OCI-LY3 (cell line): ENCODE data around the gene SCN1A.

ENCODE experiments used
- H2AFZ ChIP-seq: fragments of 200-600, 300-600 bp; shearing (Covaris generic); 2 replicates; pipeline ENCODE4 v1.6.0; 2014; ENCODE audit warnings: antibody characterized with exemption, low read depth, low read length
- H3K27ac ChIP-seq: fragments of 200-600, 300-600 bp; sonication (generic); 2 replicates; pipeline ENCODE4 v1.5.1; 2014; ENCODE audit warnings: mild to moderate bottlenecking, low read length, moderate library complexity, mixed read lengths
- H3K27me3 ChIP-seq: fragments of 200-600, 300-600 bp; sonication (generic); 2 replicates; pipeline ENCODE4 v1.6.1; 2014; ENCODE audit warnings: low read depth, low read length, mixed read lengths
- H3K36me3 ChIP-seq: fragments of 200-600, 300-600 bp; sonication (generic); replicated peaks from 2 replicates; pipeline ENCODE3; 2014; ENCODE audit warnings: low read depth, low read length, mixed read lengths
- H3K4me1 ChIP-seq: fragments of 300-600, 200-600 bp; sonication (generic); 2 replicates; pipeline ENCODE4 v1.6.1; 2014; ENCODE audit warnings: low read length, mixed read lengths
- H3K4me2 ChIP-seq: fragments of 200-600, 300-600 bp; sonication (generic); 2 replicates; pipeline ENCODE4 v1.6.1; 2014; ENCODE audit warnings: low read length, mixed read lengths
- H3K4me3 ChIP-seq: fragments of 300-600, 200-600 bp; sonication (generic); 2 replicates; pipeline ENCODE4 v1.5.1; 2014; ENCODE audit warnings: antibody characterized with exemption, mild to moderate bottlenecking, low read length, moderate library complexity
- H3K79me2 ChIP-seq: fragments of 300-600, 200-600 bp; shearing (Covaris generic); 2 replicates; pipeline ENCODE4 v1.6.1; 2014; ENCODE audit warnings: mild to moderate bottlenecking, low read length, mixed read lengths
- H3K9ac ChIP-seq: fragments of 300-600, 200-600 bp; shearing (Covaris generic); 2 replicates; pipeline ENCODE4 v1.6.0; 2014; ENCODE audit warnings: mild to moderate bottlenecking, low read length, moderate library complexity
- H3K9me3 ChIP-seq: fragments of 200-600, 300-600 bp; shearing (Covaris generic); 2 replicates; pipeline ENCODE4 v1.6.1; 2014; ENCODE audit warnings: low read length, mixed read lengths; ENCODE audit not compliant: insufficient read depth
- H4K20me1 ChIP-seq: fragments of 200-600, 300-600 bp; sonication (generic); 2 replicates; pipeline ENCODE4 v1.6.1; 2016; ENCODE audit warnings: low read length, mixed read lengths; ENCODE audit not compliant: insufficient read depth
- EZH2phosphoT487 ChIP-seq: fragments of 200-600 bp; shearing (Covaris generic); IDR thresholded peaks from 2 replicates; pipeline ENCODE4 v1.6.1; 2018; ENCODE audit warnings: antibody characterized with exemption, mixed run types, low read depth
- TF ChIP-seq, protein P1 (sequence below): fragments of 200-600, 300-600 bp; sonication (generic); IDR thresholded peaks from 2 replicates; pipeline ENCODE4 v1.5.1; 2014; ENCODE audit warnings: antibody characterized with exemption, low read length, low read depth

Gene SCN1A

GRCh38 chr2:166013878-166014277 is 113.9 kb downstream of the SCN1A start:
- TF ChIP-seq EZH2phosphoT487: no peak
- TF ChIP-seq, protein P1, sequence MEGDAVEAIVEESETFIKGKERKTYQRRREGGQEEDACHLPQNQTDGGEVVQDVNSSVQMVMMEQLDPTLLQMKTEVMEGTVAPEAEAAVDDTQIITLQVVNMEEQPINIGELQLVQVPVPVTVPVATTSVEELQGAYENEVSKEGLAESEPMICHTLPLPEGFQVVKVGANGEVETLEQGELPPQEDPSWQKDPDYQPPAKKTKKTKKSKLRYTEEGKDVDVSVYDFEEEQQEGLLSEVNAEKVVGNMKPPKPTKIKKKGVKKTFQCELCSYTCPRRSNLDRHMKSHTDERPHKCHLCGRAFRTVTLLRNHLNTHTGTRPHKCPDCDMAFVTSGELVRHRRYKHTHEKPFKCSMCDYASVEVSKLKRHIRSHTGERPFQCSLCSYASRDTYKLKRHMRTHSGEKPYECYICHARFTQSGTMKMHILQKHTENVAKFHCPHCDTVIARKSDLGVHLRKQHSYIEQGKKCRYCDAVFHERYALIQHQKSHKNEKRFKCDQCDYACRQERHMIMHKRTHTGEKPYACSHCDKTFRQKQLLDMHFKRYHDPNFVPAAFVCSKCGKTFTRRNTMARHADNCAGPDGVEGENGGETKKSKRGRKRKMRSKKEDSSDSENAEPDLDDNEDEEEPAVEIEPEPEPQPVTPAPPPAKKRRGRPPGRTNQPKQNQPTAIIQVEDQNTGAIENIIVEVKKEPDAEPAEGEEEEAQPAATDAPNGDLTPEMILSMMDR: no peak
- Histone ChIP-seq H3K79me2 (no peaks in the 10 kb centered on the region), H2AFZ (no peak overlapping the region), H3K9ac (no peak overlapping the region), H3K27me3 (no peaks in the 10 kb centered on the region), H3K4me1 (no peaks in the 10 kb centered on the region), H3K4me2 (no peak overlapping the region), H3K4me3 (no peak overlapping the region), H3K9me3 (no peaks in the 10 kb centered on the region), H4K20me1 (no peaks in the 10 kb centered on the region), H3K27ac (no peak overlapping the region), H3K36me3 (no peaks in the 10 kb centered on the region)

- H3K9me3 ChIP-seq: no peaks in the 10 kb centered on the region
- H3K36me3 ChIP-seq: no peaks in the 10 kb centered on the region
- H3K9ac ChIP-seq: no peak overlapping the region
- H3K79me2 ChIP-seq: no peaks in the 10 kb centered on the region
- no peak overlapping the region for H3K4me3 ChIP-seq
- no peak overlapping the region for H3K4me2 ChIP-seq
- no peak overlapping the region for H3K27ac ChIP-seq
- no peaks in the 10 kb centered on the region for H4K20me1 ChIP-seq
- H3K4me1 ChIP-seq: no peaks in the 10 kb centered on the region
- TF ChIP-seq, protein P1: no peak
- TF ChIP-seq EZH2phosphoT487: no peak
- no peak overlapping the region for H2AFZ ChIP-seq
- no peaks in the 10 kb centered on the region for H3K27me3 ChIP-seq
Measured at GRCh38 chr2:166011660-166012059, 116.2 kb downstream of the SCN1A start.

DNA sequence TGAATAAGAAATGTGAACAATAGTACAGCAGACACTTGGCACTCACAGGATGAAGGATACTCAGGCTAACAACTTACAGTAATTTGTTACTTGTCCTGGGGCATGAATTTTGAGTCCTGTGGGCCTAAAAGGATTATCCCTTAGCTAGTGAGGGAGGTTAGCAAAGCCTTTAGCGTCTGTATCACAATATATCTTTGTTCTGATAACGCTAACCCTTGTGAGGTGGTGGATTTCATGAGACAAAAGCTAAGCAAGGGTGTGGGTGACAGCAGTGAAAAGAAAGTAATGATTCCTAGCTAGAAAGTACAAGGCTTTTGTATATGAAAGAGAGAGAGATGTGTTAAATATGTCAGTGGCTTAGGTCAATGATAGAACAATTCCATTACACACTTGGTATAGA is 127.4 kb downstream of the SCN1A start:
- H3K27ac ChIP-seq: no peak overlapping the region
- no peak overlapping the region for H3K9ac ChIP-seq
- H3K9me3 ChIP-seq: no peaks in the 10 kb centered on the region
- TF ChIP-seq EZH2phosphoT487: no peak
- TF ChIP-seq, protein P1: no peak
- H4K20me1 ChIP-seq: no peaks in the 10 kb centered on the region
- no peak overlapping the region for H2AFZ ChIP-seq
- no peaks in the 10 kb centered on the region for H3K27me3 ChIP-seq
- no peak overlapping the region for H3K4me3 ChIP-seq
- H3K4me2 ChIP-seq: no peak overlapping the region
- H3K79me2 ChIP-seq: no peaks in the 10 kb centered on the region
- no peaks in the 10 kb centered on the region for H3K4me1 ChIP-seq
- no peaks in the 10 kb centered on the region for H3K36me3 ChIP-seq

GRCh38 chr2:165990846-165991245 is 137.0 kb downstream of the SCN1A start:
- Histone ChIP-seq H2AFZ (no peak overlapping the region), H3K36me3 (no peaks in the 10 kb centered on the region), H3K79me2 (no peaks in the 10 kb centered on the region), H3K27me3 (no peaks in the 10 kb centered on the region), H3K4me1 (no peaks in the 10 kb centered on the region), H3K9me3 (no peaks in the 10 kb centered on the region), H3K27ac (no peak overlapping the region), H3K4me2 (no peak overlapping the region), H4K20me1 (no peaks in the 10 kb centered on the region), H3K4me3 (no peak overlapping the region), H3K9ac (no peak overlapping the region)
- TF ChIP-seq, protein P1: no peak
- no peak for TF ChIP-seq EZH2phosphoT487
